ENCODE data around the gene FKBP14. TPM values are rescaled to one million over a fixed set of nuclear protein-coding genes. Genes with fewer than 3 reads are reported as not detected.

FKBP14 gene
- total and polyA plus RNA-seq, 9 of the 15 experiments (the other 6 are each of a cell fraction or from before 2014, with no cell fraction given): 5.3 to 27.9 (median 14.3) TPM

- no peak for TF ChIP-seq ZNF592 (IDR thresholded peaks at IDR 0.05)
- no peak for TF ChIP-seq POLR2A (conservative IDR thresholded peaks at IDR 0.05)
- no peak for TF ChIP-seq TCF3 (CRISPR knock-in tag; IDR thresholded peaks at IDR 0.05)
- TF ChIP-seq ATF1 (CRISPR knock-in tag; IDR thresholded peaks at IDR 0.05): no peak
- no peak for TF ChIP-seq ATF1 (tag; IDR thresholded peaks at IDR 0.05)
- TF ChIP-seq ZNF707 (CRISPR knock-in tag; conservative IDR thresholded peaks at IDR 0.05): no peak
- no peak for TF ChIP-seq MBD2 (IDR thresholded peaks at IDR 0.05; ENCODE audit: borderline replicate concordance, low read depth)
- TF ChIP-seq ZFPM2 (CRISPR knock-in tag; IDR thresholded peaks at IDR 0.05): no peak
- TF ChIP-seq, protein P1, sequence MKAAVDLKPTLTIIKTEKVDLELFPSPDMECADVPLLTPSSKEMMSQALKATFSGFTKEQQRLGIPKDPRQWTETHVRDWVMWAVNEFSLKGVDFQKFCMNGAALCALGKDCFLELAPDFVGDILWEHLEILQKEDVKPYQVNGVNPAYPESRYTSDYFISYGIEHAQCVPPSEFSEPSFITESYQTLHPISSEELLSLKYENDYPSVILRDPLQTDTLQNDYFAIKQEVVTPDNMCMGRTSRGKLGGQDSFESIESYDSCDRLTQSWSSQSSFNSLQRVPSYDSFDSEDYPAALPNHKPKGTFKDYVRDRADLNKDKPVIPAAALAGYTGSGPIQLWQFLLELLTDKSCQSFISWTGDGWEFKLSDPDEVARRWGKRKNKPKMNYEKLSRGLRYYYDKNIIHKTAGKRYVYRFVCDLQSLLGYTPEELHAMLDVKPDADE (conservative IDR thresholded peaks at IDR 0.05; ENCODE audit: control insufficient read depth, low read depth, low read length): no peak
Observed at GRCh38 chr7:30012757-30013156, 13.7 kb downstream of the FKBP14 start (continued).
